HG02981 (cell line): ENCODE measurements around the gene CXXC5.

Source experiments
- ATAC-seq: cut with Tn5 transposase; IDR thresholded peaks from one replicate; pipeline ENCODE4 v1.9.1; 2021; ENCODE audit warnings: mild to moderate bottlenecking, moderate library complexity; ENCODE audit not compliant: unreplicated experiment

CXXC5 gene

DNA sequence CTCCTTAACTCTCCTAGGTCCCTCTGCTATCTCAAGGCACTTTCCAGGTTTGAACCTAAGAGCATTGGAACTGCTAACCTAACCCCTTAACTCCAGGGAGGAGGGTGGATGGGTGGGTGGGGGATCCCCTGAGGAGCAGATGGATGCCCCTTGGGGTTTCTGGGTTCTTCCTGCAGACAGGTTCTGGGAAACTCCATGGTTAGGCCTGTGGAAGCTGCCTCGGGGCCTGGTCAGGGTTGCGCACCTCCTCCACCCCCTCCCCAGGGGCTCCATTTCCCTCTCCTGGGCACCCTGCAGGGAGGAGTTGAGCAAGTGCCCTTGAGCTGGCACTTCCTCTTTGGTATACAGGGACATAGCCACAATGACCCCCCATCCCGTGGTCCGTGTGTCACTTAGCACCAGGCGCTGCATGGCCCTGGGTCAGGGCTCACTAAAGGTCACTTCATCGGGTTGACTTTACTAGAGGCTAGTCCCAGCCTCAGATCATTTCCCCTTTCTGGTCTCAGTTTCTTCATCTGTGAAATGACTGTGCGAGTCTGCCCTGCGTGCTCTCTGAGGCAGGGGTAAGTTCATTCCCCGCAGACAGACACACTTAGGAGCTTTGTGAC, 16.0 kb downstream of the CXXC5 start:
- peak; percentile 39 for ATAC-seq

DNA sequence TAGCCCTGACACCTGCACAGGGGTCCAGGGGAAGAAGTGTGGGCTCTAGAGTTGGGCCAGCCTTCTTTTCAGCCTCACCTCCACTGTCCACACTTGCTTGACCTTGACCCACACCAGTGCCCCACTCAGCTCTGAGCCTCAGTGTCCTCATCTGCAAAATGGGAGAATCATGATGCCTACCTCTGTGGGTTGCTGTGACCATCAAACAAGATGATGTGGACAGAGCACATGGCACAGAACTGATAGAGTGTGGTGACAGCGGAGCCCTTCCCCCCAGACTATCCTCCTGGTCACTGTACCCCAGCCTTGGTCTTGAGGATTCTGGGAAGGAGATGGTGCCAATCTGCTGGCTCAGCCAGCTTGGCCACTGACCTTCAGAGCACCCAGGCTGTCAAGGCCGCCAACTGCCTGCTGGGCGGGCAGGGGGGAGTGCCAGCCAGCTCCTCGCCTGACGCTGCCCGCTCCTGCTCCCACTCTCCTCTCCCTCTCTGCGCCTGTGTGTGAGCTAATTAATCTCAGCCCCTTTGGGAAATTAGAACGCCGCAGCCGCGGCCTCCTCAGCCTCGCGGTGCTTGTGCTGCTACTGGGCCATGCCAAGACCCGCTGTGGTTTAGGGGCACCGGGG, 16.7 kb downstream of the CXXC5 start:
- no peak for ATAC-seq

DNA sequence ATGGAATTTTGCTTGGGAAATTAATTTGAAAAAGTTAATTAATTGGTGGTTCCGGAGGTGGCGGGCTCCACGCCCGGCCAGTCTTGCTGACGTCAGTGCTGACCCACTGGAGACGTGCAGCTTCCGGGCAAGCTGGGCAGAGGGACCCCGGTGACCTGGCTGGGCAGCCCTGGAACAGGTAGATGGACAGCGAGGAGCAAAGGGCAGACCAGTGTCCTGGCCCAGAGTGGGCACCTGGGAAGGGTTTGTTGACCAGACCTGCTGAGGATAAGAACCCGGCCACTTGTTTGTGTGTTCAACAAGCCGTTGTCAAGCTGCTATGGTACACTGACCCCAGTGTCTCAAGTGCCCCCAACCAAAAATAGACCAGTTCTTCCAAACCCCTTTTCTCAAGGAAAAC, 17.5 kb downstream of the CXXC5 start:
- ATAC-seq: no peak

DNA sequence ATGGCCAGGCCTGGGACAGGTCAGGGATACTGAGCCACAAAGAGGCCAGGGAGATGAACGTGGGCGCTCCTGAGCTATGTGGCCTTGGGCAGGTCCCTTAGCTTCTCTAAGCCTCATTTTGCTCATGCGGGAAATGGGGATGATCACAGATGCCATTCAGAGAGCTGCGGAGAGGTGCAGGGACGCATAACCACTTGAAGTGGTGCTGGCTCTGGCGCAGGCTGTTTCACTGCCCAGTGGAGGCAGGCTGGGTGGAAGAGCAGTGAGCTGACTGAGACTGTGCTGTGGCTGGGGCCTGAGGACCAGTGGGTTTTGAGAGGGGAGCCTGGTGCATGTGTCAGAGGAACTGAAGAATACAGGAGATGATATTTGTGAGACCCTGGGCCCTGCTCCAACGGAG, 18.4 kb downstream of the CXXC5 start:
- ATAC-seq: no peak

DNA sequence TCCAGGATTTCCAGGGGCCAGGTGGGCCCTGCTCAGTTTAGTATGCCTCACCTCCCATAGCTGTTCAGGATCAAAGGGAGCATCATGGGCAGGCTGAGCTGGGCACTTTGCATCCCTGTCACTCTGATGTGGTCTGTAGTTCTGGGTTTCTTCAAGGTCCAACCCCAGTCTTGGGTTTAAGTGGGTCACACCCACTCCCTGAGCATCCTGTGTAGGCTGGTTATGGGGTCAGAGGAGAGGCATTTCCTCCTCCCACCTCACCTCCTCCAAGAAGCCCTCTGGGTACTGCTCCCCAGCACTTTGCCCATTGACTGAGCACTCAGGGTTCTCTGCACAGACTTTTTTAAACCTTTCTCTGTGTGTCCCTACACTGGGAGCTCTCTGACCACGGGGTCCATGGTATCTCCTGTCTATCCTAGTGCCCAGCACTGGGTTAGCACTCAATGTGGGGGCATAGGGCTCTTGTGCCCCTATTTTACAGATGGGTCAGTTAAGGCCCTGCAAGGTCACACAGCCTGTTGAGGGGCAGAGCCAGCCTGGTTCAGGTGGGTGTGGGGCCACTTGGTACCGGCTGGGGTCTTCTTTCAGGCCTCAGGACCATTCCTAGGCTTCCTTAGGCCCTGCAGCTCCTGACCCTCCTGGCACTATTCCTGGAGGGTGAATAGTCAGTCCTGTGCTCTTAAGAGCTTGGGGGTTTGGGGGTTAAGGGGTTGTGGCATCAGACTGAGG, 19.0 kb downstream of the CXXC5 start:
- no peak for ATAC-seq

DNA sequence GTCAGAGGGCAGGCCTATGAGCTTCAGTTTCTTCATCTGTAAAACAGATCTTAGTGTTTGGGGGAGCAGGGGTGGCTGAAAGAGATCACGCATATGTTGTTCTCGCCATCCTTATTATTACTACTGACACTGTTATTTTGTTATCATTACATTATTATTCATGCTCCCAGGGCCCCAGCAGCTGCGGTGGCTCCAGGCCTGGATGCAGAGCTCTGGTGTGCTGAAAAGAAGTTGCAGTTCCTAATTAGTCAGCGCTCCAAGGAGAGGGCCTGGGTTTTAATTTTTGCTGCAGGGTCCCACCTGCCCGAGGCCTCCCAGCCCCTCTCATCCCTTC, 19.5 kb downstream of the CXXC5 start:
- ATAC-seq: no peak

DNA sequence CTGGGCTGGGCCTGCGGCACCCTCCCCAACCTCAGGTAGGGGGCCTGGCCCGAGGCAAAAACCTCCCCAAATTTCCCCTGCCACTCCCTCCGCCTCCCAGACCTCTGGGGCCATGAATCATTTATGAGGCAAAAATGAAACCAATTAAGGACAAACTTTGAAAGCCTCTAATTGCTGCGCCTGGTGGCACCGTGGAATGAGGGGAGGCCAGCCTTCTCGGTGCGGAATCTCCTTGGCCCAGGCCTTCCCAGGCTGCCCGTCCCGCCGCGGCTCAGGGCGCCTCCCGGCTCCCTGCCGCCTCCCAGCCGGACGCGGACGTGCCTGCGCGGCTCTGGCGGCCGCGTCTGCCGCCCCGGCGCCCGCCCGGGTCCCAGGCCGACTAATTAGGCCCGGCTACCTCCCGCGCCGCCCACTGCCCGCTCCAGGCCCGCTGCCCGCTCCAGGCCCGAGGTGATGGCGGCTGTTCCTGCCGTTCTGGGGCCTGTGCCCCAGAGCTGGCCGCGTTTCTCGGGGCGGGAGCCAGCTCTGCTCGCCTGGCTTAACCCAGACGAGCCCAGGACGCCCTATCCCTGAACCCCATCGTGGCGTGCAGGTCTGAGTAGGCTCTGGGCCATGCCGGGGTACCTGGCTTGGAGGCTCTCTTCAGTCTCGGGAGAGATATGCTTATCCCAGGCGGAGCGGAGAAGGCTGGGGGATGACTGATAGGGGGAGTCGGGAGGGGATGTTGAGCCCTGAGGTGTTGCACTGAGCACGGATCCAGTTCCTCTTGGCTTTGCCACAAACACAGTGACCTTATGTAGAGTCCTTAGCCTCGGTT, 20.1 kb downstream of the CXXC5 start:
- ATAC-seq: no peak

DNA sequence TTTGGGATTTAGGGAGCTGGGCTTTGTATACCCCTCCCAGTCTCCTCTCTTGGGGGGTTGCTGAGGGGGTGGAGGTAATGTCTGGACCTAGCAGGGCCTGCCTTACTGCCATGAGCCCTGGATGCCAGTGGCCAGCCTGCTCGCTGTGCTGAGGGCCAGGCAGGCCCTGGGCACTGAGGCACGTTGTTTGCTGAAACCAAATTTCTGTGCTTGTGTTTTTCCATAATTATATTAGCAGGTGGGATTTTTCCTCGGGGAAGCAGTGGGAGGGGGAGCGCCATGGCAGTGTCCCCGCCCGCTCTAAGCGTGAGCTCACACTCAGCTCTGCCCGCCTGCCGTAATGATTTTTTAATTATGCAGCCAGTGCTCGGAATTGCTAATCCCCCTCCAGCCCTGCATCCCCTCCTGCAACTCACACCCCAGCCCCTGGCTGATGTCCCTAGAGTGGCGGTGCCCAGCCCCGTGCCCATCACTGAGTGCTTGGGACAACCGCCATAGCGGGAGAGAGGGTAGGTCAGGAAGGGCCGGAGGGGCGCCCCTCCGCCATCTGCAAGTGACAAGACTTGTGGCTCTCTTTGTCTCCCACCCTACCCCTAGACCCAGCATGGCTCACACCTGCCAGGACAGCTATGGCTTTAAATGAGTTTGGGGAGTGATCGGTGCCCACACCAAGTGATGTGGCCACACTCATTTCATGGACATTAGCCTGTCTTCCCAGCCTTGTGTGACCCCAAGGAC, 20.9 kb downstream of the CXXC5 start:
- no peak for ATAC-seq

DNA sequence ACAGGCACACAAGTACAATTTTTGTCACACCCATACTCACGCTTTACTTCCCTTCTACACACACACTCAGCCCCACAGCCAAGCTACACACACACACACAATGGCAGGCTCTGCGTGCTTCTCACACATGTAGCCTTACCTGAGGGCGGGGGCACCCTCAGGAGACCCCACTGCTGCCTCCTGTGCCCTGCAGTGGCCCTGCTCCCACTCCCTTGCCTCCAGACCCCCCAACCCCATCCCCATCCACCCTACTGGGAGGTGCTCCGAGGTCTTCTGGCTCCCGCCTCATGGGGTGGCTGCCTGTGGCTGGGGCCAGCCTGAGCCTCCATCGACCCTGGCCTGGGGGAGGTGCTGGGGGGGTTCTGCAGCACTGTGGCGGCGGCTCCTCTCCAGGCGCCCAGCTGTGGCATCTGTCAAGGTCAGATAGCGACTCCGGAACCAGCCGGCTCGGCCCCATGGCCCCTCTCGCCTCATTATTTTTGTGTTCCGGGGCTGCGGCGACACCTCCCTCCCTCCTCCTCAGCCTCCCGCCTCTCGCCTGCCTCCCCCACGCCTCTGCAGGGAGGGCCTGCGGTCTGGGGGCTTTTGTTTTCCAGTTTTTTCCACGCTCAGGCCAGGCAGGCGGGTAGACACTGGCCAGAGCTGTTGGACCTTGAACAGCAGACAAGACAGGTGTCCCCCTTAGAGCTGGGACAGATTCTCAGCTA, 21.7 kb downstream of the CXXC5 start:
- peak; percentile 28 for ATAC-seq

DNA sequence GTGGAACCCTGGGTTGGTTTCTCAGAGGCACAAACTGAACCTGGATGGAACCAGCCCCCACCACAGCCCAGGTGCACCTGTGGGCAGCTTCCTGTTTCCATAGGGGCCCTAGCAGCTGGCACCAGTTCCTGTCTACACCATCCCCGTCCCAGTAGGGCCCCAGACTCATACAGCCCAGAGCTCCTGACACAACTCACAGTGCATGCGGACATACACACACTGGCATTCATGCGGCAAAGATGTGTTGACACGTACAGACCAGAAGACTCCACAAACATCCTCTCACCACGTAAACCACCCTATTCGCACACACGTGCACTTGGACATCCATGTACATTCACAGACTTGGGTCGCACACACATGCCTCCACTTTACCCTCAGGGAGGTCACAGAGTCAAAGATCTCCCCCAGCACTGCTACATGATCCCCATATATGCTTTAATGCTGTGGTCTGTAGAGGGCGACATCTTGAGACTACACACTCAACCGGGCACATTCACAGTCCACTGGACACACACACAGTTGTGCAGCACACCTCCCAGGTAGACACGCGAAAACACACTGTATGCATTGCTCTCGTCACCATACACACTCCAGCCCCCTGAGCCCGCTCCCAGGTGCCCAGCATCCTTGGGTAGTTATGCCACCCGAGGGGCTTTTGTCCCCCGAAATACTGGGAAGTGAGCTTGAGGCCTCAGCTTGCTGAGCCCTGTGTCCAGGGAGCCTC, 22.4 kb downstream of the CXXC5 start:
- peak; percentile 47 for ATAC-seq

DNA sequence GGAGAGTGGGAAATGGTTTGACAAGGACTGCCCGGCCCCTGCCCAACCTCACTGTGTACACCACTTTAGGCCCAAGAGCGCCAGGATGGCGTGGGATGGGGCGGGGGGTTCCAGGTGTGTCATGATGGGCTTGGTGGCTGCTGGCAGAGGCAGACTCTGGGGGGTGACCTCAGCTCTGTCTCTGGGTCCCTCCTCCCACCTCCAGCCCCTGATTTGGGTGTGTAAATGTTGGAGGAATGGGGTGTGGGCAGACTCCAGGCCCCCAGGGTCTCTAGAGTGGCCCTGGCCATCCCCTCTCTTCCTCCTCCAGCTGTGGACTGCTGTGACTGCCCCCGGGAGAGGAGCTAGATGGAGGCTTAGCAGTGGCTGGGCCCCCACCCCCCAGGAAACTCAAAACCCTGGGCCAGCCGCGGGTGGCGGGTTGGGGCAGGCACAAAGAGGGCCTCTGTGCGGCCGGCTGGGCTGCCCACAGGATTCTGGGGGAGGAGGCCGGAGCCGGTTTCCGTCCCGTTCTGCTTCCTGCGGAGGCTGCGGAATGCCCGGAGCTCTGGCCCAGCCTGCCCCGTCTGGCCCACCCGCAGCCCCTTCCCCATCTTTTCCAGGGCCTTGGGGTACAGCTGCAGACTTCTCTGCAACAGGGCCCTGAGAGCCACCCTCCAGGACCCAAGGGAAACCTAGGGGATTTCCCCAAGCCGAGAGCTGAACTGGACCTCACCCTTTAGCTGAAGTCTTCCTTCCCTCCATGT, 23.1 kb downstream of the CXXC5 start:
- no peak for ATAC-seq

DNA sequence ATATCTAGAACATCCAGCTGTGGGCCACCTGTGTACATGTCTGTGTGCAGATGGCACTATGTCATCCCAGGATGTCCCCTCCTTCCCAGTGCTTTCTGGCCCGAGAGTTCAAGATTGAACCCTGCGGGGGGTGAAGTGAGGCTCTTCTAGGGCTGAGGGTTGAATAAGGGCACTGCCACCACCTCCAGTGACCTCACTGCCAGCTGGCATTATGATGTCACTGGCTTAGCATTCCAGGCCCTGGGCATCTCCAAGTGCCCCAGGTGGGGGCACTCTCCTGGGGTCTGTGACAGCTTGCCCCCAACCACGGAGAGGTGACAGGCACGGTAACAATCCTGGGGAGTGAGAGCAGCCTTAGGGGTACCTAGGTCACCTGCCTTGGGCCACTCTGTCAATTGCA, 27.1 kb downstream of the CXXC5 start:
- no peak for ATAC-seq

DNA sequence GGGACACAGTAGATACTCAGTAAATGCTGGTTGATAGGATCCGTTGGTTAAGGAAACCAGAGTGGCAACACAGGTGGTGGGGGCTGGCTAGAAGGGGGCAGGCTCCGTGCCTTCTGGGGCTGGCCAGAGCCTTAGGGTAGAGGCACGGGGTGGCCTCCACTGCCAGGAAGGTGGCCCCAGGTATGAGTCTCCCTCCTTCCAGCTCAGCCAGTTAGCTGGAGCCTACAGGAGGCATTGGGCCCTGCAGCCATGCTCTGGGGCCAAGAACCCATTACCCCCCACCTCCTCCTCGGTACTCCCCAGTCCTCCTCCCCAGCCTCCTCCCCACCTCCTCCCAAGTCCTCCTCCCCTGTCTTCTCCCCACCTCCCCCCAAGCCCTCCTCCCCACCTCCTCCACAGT, 27.7 kb downstream of the CXXC5 start:
- ATAC-seq: no peak

DNA sequence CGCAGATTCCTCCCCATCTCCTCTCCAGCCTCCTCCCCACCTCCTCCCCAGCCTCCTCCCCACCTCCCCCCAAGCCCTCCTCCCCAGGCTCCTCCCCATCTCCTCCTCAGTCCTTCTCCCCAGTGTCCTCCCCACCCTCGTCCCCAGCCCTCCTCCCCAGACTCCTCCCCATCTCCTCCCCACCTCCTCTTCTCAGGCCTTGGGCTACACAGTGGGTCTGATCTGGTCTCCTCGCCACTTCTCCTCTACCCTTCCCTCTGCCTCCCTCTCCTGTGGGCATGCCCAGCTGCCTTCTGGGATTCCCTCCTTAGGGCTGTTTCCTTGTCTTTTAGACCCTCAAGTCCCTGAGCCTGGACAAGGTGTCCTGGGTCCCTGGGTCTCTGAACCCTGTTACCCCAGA, 28.3 kb downstream of the CXXC5 start:
- no peak for ATAC-seq

DNA sequence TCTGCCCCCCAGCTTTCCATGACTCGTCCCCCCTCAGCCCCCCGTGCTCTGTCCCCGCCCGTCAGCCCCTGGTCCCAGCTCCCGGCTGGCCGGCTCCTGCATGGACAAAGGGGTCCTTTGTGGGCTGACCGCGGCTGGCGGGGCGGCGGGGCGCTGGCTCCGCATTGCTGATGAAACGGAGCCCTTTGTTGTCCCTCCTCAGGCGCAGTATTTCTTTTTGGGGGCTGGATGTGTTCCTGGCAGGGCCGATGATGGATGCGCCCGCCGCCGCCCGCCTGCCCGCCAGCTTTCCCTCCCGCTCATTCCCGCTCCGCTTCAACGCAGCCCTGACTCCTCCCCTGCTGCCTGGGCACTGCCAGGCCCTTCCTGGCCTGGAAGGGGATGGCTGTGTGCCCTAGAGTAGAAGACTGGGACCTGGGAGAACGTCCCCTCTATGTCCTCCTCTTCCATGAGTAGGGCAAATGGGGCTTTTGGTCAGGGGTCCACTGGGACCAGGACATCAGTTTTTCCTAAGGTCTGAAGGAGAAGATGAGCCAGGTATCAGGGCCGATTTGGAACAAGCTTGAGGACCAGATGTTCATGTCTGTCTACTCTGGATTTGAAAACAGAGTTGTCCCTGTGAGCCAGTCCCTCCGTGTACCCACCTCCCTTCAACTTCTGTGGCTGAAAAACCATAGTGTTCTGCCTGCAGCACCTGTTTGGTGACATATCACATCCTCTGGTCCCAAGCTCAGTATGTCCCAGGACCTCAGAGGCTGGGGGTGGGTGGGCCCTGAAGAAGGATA, 29.0 kb downstream of the CXXC5 start:
- ATAC-seq: no peak

DNA sequence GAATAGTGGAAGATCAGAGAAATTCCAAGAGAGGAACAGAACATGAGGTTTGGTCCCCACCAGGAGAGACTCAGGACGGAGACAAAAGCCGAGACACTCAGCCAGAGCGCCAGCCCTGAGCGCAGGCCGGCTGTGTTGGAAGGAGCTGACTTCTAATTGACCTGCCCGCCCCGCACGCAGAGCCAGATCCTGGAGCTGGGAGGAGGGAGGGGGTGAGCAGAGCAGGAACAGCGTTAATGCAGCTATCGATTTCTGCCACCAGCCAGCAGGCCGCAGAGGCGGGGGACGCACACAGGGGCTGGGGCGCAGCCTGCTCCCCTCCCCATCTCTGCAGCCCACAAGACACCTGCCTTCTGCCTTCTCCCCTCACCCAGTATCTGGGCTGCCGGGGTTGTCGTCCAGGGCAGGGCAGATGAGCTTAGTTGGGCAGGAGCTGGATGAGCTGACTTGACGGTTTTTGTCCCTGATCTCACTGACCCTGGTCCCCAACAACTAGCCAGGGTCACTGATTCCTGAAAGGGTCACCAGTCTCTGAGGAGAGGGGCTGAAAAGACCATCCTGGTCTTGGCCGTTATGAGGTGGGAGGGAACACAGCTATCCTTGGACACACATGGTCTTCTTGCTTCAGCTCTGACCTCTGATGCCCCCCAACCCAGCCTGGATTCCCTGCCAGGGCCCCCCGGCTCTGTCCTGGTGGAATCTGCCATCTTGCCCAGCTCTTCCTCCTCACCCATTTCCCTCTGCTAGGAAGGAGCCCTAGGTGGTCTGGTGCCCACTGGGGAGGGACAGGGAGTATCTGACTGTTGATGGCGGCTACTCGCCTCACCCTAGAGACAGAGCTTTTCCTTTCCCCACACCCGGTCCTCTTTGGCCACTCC, 29.8 kb downstream of the CXXC5 start:
- no peak for ATAC-seq
